NCI-H187 (cell line): Measurements from ENCODE around the gene CDKL5.
A peak's percentile ranks its signal among the peaks of the same experiment; 100 is the strongest.
"Not testable (repeated sequence)": the region's sequence is repeated elsewhere in the genome, so short reads cannot be mapped to it uniquely, and the experiment has no call there.

ENCODE experiments used
- DNase-seq, 2 experiments: peaks; one replicate each; lab custom pipeline; 2025; lab: John Stamatoyannopoulos, UW

CDKL5 gene

DNA sequence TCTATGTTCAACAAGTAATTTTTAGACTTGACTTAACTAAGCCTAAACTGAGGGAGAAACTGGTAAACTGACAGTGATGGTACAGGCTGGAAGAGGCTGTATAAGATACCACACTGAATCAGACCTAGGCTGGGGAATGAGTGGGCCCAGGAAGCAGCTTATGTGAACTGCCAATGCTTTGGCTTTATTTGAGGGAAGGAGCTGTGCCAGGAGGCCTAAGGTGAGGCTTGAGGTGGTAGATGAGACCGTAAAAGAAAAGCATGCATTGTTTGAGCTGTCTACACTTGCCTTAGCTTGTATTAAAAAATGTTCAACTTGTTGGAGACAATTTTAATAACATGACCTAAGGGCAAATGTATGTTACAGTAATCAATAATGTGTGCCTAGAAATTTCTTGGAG, 150.3 kb downstream of the CDKL5 start:
- no peak for DNase-seq

DNA sequence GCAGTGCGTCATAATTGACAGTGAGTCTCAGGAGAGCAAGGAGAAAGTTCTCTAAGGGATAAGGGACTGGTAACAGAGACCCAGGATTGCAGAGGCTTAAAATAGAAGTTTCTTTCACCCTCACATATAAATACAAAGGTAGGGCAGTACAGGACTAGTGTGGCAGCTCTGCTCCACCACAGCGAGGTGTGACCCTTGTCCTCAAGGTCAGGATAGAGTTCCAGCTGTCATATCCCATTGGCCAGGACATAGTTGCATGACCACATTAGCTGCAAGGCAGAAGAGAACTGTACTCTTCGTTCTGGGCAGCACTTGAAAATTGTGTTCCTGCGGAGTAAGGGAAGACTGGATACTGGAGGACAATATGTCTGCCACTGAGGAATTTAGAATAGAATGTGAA, 152.0 kb downstream of the CDKL5 start:
- DNase-seq = no peak

DNA sequence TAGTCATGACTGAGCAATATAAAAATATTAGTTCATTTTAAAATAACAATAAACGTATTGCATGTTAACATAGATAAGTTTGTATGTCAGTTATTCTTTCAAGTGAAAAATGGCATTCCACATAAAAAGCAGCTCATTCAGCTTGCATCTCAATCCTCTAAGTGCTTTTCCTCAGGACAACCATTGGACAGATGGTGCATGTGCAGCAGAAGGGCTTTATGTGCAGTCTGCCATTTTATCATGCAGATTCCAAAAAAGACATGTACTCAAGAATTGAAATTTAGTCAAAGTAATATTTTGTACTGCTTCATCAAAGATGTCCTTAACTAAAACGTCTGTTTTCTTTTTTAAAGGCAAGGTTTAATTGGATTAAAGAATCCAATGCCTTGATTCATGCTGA, 153.1 kb downstream of the CDKL5 start:
- no peak for DNase-seq

DNA sequence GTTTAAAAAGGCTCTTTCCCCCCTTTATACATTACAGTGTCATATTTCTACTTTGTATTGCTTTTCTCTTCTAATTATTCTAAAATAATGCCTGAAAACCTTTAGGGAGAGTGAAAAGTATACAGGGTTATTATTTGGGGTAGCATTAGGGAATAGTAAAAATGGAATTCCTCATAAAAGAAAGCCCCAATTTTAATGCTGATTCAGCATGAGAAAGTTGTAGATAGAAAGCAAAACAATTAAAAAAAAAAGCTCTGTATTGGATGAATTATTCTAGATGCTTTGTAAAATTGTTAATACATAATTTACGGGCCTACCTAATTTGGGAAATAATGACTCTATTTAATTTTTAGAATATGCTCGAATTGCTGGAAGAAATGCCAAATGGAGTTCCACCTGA, 154.1 kb downstream of the CDKL5 start:
- DNase-seq = no peak

DNA sequence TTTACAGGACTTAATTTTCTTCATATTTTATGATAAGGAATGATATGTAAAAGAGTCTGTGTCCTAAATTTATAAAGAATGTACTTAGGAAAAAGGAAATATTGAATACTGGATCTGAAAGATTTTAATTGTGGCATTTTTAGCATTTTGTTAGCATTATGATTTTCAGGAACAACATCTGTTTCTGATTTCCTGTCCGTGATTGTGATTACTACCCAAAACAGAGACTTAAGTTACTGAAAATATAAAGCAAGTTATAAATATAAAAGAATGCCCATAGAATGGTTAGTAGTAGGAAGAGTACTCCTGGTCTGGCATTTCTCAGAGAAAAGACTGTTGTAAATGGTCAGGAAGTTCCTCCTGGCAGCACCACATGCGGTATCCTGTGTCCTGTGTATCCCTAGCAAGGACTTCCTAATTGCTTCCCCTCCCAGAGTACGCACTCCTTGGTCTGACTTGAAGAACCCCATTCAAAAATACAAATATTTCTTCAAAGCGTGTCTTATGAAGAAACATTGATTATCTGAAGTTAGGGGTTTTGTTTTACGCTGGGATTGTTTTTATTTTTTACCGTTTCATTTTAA, 157.6 kb downstream of the CDKL5 start:
- DNase-seq = no peak

DNA sequence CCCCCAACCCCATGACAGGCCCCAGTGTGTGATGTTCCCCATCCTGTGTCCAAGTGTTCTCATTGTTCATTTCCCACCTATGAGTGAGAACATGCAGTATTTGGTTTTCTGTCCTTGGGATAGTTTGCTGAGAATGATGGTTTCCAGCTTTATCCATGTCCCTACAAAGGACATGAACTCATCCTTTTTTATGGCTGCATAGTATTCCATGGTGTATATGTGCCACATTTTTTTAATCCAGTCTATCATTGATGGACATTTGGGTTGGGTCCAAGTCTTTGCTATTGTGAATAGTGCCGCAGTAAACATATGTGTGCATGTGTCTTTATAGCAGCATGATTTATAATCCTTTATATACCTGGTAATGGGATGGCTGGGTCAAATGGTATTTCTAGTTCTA, 163.9 kb downstream of the CDKL5 start:
- DNase-seq = not testable (repeated sequence)

DNA sequence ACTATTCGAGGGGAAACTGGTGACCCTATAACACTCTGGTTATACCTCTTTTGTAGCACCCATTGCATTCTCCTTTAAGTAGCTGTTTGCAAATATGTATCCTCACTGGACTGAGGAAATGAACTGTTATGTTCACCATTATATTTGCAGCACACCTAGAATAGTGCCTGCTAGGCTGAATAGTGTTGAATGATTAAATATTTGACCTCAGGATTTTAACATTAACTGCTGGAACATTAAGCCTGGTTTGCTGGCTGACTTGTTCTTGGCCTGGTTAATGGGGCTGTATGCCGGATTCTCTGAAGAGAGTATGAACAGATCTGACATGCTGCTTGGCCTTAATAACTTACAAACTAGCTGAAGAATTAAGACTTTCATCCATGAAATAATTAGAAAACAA, 166.4 kb downstream of the CDKL5 start:
- DNase-seq = no peak

DNA sequence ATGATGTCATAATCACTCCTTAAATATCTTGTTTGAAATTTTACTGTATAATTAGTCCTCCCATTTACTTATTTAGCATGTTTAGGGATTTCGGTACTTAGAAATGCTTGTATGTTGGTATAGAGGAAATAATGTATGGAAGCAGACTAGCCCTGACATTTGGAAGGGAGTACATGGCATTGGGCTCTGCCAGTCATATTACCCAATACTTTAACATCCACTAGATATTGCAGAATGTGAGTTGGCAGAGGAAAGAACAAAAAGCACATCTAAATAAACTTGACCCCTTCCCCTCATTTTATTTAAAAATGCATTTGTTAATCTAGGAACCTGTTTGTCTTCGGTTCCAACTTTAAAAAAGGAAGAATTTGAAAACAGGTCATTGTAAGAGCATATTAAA, 168.7 kb downstream of the CDKL5 start:
- no peak for DNase-seq

DNA sequence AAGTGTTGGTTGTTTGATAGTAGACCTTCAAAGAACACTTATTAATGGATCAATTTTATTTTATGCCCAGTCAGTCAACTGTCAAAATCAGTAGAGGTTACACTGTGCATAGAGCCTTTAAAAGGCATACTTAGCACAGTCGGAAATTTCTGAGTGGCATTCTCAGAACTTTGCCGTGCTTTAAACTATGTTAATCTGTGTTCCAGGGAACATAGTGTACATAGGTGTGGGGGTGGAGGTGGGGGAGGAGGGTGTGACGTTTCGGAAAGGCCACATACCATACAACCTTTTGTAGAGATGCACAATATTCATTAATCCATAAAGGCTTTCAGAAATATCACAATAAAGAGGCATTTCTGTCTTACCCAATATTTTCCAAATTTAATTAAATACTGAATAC, 170.7 kb downstream of the CDKL5 start:
- DNase-seq = no peak

DNA sequence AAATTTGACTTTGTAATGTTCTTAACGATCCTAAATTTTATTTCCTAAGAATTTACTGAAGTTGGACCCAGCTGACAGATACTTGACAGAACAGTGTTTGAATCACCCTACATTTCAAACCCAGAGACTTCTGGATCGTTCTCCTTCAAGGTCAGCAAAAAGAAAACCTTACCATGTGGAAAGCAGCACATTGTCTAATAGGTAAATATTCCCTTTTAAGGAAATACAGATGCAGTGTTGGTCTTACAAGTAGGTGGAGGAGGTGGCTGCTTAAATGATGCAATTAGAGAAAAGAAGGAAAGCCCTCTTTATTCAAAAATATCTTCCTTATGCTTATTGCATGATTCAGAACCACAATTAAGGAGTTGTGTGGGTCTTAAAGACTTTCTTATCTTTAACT, 173.0 kb downstream of the CDKL5 start:
- no peak for DNase-seq

DNA sequence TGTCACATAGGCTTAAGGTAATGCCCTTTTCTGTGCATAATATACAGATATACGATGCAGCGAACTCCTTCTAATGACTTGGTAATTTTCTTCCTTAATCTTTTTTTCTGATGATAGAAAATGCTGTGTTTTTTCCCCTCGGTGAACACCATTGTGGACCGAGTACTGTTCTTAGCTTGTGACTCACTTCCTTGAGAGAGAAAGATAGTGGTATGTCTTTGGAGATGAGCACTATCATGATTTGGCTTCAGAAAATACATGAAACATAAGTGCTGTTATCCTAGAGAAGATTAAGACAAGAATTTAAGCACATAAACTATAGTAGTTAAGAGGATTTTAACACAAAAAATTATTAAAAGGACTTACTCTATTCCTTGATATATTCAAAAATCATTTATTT, 182.6 kb downstream of the CDKL5 start:
- DNase-seq = no peak

DNA sequence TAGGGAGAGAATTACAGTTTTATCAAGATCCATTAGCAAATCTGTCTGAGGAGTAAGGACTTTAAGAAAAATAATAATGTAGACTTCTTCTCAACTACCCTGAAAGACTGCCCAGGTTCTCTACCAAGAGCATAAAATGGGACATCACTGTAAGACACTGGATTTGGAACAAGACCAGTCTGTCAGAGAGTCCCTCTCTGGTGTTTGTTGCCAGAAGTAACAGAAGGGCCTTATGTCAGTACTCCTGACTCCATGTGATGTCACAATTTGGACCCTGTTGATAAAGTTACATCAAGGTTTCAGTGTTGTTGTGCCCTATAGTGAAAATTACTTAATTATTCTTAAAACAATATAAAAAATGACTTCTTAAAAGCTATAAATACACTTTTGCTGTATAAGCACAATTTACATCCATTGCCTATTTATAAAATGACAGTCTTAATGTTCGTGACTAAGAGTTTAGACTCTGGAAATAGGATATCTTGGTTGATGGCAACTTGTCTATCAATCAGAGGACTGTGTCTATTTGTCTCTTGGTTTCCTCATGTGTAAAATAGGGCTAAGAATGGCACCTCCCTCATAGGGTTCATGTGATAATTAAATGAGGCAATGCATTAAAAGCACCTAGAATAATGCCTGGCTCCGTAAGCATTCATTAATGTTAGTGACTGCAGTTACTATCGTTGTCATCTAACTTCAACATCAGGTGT, 188.7 kb downstream of the CDKL5 start:
- DNase-seq = no peak

DNA sequence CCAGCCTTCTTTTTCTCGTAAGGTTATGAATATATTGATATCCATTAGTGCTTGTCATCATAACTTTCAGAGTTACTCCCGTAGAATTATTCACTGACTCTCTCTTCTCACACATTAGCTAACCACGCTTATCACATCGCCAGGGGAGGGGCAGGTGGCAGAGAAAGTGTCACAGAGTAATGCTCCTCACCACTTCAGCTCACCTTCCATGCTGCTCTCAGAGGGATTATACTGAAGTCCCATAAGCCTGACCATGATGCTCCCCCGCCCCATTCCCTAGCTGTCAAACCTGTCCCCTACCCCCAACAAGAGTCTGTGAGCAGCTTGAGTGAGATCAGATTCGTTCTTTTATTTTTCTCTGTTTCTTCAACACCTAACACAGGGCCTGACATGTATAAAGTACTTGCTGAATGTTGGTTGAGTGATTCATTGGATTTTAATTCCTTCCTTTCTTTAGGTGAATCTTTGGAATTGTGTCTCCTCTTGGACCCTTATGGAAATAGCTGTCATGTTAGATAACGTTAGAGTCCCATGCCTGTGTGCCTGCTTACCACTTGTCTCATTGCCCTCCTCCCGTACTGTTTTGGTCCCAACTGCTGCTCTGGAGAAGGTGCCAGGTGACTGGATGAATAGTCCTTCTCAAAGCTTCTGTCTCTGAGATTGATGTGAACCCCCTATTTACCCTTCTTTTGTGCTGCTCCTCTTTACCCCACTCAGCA, 191.4 kb downstream of the CDKL5 start:
- DNase-seq = no peak

DNA sequence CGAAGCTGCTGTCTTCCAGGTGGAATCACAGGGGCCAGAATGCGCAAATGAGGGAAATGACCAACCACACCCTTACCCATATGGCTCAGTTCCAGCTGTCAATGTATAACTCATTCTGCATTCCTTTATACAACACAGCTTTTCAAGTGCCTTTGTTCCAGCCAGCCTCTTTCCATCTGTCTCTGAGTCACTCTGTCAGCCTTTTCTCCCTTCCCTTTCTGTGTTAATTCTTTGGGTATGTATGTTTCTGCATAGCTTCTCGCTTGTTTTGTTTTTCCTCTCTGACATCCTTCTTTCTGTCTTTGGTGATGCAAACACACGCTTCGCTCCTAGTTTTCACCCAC, 192.0 kb downstream of the CDKL5 start:
- DNase-seq = no peak

DNA sequence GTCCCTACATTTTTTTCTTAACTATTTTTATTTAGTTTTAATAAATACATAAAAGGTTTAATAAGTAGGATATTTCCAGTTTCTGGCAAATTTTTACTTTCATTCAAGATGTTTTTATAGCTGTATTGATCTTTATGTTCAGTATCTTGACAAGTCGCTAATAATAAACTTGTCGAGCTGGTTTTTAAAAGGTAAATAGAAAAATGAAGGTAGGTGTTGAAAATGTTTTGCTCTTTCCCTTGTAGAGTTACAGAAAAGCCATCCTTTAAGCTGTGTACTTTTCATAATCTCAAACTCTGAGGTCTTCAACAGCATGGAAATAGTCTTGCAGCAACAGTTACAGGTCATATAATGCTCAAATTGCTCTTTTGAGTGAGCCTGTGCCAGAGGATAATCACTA, 193.9 kb downstream of the CDKL5 start:
- DNase-seq = no peak

DNA sequence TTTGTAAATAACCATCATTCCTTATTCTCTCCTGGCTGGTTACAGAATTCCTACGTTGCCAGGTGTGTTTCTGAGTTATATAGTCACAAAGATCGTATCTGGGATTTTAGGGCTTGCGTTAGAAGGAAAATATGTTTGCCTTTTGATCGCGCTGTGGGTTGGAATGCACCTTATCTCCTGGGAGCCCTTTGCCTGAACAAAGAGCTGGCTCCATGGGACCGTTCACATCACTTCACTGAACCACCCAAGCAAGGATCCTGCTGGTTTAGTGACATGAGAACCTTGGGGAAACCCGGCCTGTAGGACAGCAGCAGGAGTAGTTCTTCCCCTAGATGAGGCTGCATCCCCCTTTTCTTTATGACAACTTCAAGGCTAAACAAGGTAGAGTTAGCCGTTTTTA, 194.9 kb downstream of the CDKL5 start:
- DNase-seq = no peak

DNA sequence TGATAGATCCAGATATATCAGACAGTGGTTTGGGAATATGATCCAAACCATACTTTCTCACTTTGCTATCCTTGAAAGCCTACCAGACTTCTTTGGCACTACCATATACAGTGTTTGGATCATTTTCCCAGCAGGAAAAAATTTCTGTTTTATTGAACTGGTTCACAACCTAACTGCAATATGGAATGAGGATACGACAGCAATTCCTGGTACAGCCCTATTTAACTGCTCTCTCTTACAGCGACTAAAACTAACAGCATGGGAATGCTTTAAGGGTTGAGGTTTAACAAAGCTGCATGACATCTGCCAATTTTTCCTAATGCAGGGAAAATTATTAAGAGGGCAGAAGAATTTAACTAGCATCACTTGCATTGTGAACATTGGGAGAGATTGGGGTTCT, 199.2 kb downstream of the CDKL5 start:
- no peak for DNase-seq

DNA sequence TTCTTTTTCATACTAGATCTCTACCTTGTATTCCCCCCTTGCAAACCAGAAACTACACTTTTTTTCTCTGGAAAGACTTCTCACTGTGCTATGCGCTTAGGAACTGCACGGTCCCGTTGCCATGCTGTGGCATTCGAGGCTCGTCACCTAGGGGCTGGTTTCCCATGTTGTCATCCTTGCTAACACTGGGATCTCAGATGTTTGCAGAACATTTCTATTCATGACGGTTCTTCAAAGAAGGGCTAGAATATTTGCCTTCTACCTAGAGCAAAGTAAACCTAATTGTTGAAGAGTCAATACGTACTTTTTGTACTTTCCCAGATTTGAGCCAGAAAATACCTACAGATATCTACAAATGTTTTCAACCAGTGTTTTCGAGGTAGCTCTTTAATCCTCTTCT, 205.5 kb downstream of the CDKL5 start:
- DNase-seq = no peak

DNA sequence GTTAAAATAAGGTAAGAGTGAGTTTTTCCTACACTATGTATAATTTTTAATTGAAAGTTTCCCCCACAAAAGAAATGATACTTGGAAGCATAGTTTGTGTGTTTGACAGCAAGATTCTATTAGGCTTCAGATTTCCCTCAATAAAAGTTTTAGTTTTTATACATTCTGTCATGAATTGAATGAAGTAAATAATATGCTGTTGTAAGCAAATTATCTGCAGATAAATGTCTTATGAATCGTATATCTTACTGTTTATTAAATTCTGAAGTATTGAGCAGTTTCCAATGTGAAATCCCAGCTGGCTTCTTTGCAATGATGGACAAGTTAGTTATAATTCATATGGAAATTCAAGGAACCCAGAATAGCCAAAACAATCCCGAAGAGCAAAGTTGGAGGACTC, 213.0 kb downstream of the CDKL5 start:
- no peak for DNase-seq

DNA sequence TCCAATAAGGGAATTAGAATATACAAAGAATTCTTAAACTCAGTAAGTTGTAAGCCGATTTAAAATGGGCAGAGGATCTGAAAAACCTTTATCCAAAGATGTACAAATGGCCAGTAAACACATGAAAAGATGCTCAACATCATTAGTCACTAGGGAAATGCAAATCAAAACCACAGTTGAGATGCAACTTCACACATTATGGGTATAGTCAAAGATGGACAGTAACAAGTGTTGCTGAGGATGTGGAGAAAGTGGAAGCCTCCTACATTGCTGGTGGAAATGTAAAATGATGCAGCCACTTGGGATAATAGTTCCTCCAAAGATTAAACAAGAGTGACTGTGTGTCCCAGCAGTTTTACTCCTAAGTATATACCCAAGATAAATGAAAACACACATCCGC, 213.9 kb downstream of the CDKL5 start:
- no peak for DNase-seq

DNA sequence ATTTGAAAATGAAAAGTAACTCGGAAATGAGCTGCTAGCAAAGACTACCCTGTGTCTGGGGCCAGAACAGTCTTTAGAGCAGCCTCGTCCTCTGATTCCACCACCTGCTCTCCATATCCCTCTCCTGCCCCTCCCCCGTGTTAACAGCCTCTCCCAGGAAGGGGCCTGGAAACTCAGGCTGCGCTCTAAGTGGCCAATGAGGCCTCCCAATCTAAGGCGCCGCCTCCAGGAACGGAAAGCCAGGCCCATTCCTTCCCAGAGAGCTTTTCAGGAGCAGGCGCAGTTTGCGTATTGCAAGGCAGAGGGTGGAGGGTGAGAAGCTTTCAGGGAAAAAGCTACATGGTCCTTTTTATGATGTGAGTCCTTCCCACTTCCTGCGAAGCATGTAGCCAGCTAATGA, 215.3 kb downstream of the CDKL5 start:
- DNase-seq = peak; percentile 33 to 74

DNA sequence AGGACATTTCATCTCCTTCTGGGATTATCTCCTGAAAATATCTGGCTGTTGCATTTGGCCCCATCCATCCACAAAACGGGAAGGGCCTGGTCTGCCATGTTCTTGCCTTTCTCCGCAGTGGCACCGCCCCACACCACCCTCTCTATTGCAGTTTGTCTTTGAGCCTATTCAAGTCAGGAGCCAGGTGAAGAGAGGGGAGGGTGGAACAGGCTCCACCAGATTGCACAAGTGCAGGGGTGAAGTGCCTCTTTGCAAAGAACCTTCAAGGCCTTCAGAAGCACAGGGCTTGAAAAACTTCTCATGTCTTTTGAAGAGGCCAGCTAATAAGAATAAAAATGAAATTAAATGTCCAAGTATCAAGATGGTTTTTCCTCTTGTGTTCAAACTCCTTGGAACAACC, 217.8 kb downstream of the CDKL5 start:
- DNase-seq = no peak

DNA sequence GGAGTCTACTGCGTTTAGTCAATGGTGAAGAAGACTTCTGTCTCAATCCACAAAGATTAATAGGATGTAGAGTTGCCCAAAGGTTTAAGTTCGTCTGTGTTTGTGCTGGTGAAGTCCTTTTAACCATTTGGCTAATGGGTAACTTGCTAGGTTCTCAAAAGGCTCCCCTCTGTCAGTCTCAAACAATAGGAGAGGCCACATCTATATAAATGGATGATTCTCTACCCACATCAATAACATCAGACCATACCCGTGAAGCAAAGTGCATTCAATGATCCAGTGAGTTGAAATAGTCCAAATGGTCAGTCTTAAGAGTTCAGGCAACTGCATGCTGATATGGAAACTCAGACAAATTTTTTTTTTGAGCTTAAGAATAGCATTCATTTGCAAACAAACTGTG, 218.4 kb downstream of the CDKL5 start:
- no peak for DNase-seq

DNA sequence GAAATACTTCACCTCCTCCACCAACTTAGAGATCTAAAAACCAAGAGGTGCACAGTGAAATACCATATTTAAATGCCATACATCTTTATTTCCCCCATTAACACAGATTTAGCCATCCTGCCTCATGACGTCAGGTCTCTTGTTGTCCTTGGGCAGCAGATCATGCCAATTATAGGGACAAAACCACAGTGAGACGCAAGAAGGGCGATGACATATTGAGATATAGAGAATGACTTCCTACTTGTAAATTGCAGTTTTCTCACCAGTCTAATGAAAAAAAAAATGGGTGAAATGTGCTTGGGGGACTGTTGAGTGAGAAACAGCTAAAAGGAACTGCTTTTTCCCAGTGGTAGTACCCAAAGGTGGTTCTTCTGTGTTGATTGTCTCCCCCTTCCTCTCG, 222.2 kb downstream of the CDKL5 start:
- no peak for DNase-seq
